SK-N-SH (cell line): Measurements from ENCODE around the gene TMEM132D. TPM values are rescaled to one million over a fixed set of nuclear protein-coding genes. Genes with fewer than 3 reads are reported as not detected.

Source experiments
- CTCF ChIA-PET: fragments of 300-600, 350-600 bp; formaldehyde crosslinking; extraction: SDS; loops from one replicate; lab custom pipeline; 2021; lab: Yijun Ruan, JAX
- POLR2A ChIA-PET: fragments of 350-600 bp; sonication (Branson Sonifier 250); formaldehyde crosslinking; extraction: SDS; loops from one replicate; lab custom pipeline; 2020; ENCODE audit warnings: antibody characterized with exemption, inconsistent platforms; lab: Yijun Ruan, JAX
- DNase-seq: peaks from one replicate; pipeline ENCODE4 v3.0.0; 2012
- H2AFZ ChIP-seq: fragments of 200-600 bp; sonication (generic); 2 replicates; pipeline ENCODE4 v1.8.1; 2016; ENCODE audit warnings: antibody characterized with exemption, mild to moderate bottlenecking, low read depth
- H3F3A ChIP-seq: fragments of 200-600 bp; sonication (generic); replicated peaks from 2 replicates; pipeline ENCODE3; 2016; ENCODE audit warnings: antibody characterized with exemption, mild to moderate bottlenecking; ENCODE audit not compliant: insufficient read depth
- H3K27ac ChIP-seq, 2 experiments: fragments of 200-500 bp in 1 of 2; fragments of 200-600 bp in 1 of 2; sonication (Bioruptor generic) in 1 of 2; sonication (generic), shearing (Covaris generic) in 1 of 2; 2 replicates each; pipeline versions ENCODE4 v1.5.1 to v1.6.1; 2014 to 2016; ENCODE audit warnings: low read depth in 2 of 2, inconsistent platforms in 1 of 2, low read length in 1 of 2, mild to moderate bottlenecking in 1 of 2, mixed read lengths in 1 of 2
- H3K27me3 ChIP-seq: fragments of 200-600 bp; sonication (generic), shearing (Covaris generic); 2 replicates; pipeline ENCODE4 v1.6.1; 2016; ENCODE audit warnings: mixed run types; ENCODE audit not compliant: insufficient read depth
- H3K36me3 ChIP-seq, 2 experiments: fragments of 200-500 bp in 1 of 2; fragments of 200-600 bp in 1 of 2; sonication (Bioruptor generic) in 1 of 2; sonication (generic) in 1 of 2; replicated peaks in 1 of 2; 2 replicates each; pipeline versions ENCODE3 to v1.5.1; 2014 to 2016; ENCODE audit warnings: low read length in 1 of 2, mild to moderate bottlenecking in 1 of 2; ENCODE audit not compliant: insufficient read depth in 2 of 2, control insufficient read depth in 1 of 2
- H3K4me1 ChIP-seq, 2 experiments: fragments of 200-500 bp in 1 of 2; fragments of 200-600 bp in 1 of 2; sonication (Bioruptor generic) in 1 of 2; sonication (generic), shearing (Covaris generic) in 1 of 2; 2 replicates each; pipeline versions ENCODE4 v1.5.1 to v1.6.1; 2014 to 2016; ENCODE audit warnings: low read depth in 1 of 2, low read length in 1 of 2, mixed run types in 1 of 2; ENCODE audit not compliant: insufficient read depth in 2 of 2, control insufficient read depth in 1 of 2
- H3K4me2 ChIP-seq: fragments of 200-600 bp; sonication (generic), shearing (Covaris generic); 2 replicates; pipeline ENCODE4 v1.6.1; 2017; ENCODE audit warnings: mixed run types
- H3K4me3 ChIP-seq, 2 experiments: fragments of 200-500 bp in 1 of 2; fragments of 200-600 bp in 1 of 2; sonication (Bioruptor generic) in 1 of 2; sonication (generic), shearing (Covaris generic) in 1 of 2; 2 replicates each; pipeline versions ENCODE4 v1.5.1 to v1.8.1; 2014 to 2016; ENCODE audit warnings: low read depth in 2 of 2, inconsistent platforms in 1 of 2, low read length in 1 of 2, mild to moderate bottlenecking in 1 of 2, mixed read lengths in 1 of 2, moderate library complexity in 1 of 2
- H3K79me2 ChIP-seq: fragments of 200-600 bp; sonication (generic); 2 replicates; pipeline ENCODE4 v1.8.1; 2017; ENCODE audit warnings: mild to moderate bottlenecking; ENCODE audit not compliant: insufficient read depth
- H3K9ac ChIP-seq: fragments of 200-600 bp; sonication (generic); 2 replicates; pipeline ENCODE4 v1.6.1; 2017; ENCODE audit warnings: mixed run types
- H3K9me2 ChIP-seq: fragments of 200-600 bp; sonication (generic); 2 replicates; pipeline ENCODE4 v1.6.1; 2017; ENCODE audit warnings: mixed run types
- H3K9me3 ChIP-seq: fragments of 200-600 bp; sonication (generic); 2 replicates; pipeline ENCODE4 v1.6.1; 2017; ENCODE audit warnings: mixed run types, mild to moderate bottlenecking, moderate library complexity
- H4K20me1 ChIP-seq: fragments of 200-600 bp; sonication (generic); 2 replicates; pipeline ENCODE4 v1.6.1; 2017; ENCODE audit warnings: mild to moderate bottlenecking, mixed run types; ENCODE audit not compliant: insufficient read depth
- CTCF ChIP-seq: fragments of 200-600 bp; sonication (generic); IDR thresholded peaks from 2 replicates; pipeline ENCODE4 v1.6.1; 2017; ENCODE audit warnings: antibody characterized with exemption, mild to moderate bottlenecking, moderate library complexity
- ELF1 ChIP-seq: IDR thresholded peaks from 2 replicates; pipeline ENCODE4 v1.4.0; 2012
- EP300 ChIP-seq, 2 experiments: IDR thresholded peaks; 2 replicates each; pipeline versions ENCODE4 v1.4.0 to v1.6.1; 2012; ENCODE audit warnings: borderline replicate concordance in 1 of 2, low read depth in 1 of 2, low read length in 1 of 2
- GABPA ChIP-seq: IDR thresholded peaks from 2 replicates; pipeline ENCODE4 v1.4.0; 2012; ENCODE audit warnings: low read depth, mild to moderate bottlenecking
- NFIC ChIP-seq: IDR thresholded peaks from 2 replicates; pipeline ENCODE4 v1.4.0; 2012; ENCODE audit warnings: borderline replicate concordance
- PBX3 ChIP-seq: IDR thresholded peaks from 2 replicates; pipeline ENCODE4; 2012
- RAD21 ChIP-seq: IDR thresholded peaks from 2 replicates; pipeline ENCODE4 v1.6.1; 2012; ENCODE audit warnings: mild to moderate bottlenecking, low read length
- RCOR1 ChIP-seq: fragments of 150-350 bp; IDR thresholded peaks from 2 replicates; pipeline ENCODE4 v1.6.1; 2017; ENCODE audit warnings: antibody characterized with exemption, low read length
- TCF12 ChIP-seq: IDR thresholded peaks from 2 replicates; pipeline ENCODE4 v1.4.0; 2012
- USF1 ChIP-seq: IDR thresholded peaks from 2 replicates; pipeline ENCODE4 v1.4.0; 2012; ENCODE audit warnings: low read depth, borderline replicate concordance
- USF2 ChIP-seq: fragments of 150-350 bp; IDR thresholded peaks from 2 replicates; pipeline ENCODE4 v1.6.1; 2017; ENCODE audit warnings: antibody characterized with exemption, low read length, low read depth, borderline replicate concordance
- WGBS: methylation state at CpG from one replicate; pipeline ENCODE4 v1.1.6; 2017; ENCODE audit warnings: low lambda C conversion rate; 5-methylcytosine and 5-hydroxymethylcytosine counted together
- polyA plus RNA-seq, 3 experiments: library from polyadenylated mRNA; depleted of rRNA; stranded (reverse); fragments of >200 nt; gene quantifications; 2 replicates each; pipeline ENCODE4 v1.2.3, GENCODE V29; 2012

TMEM132D gene
- polyA plus RNA-seq, 1 of the 3 experiments (the other 2 are of a cell fraction) = not detected

GRCh38 chr12:129938089-129938488, 34.3 kb upstream of the TMEM132D start:
- TF ChIP-seq ELF1 = no peak
- TF ChIP-seq TCF12 = no peak
- TF ChIP-seq RAD21 = no peak
- no peak for TF ChIP-seq CTCF
- no peak for TF ChIP-seq PBX3
- TF ChIP-seq GABPA = no peak
- TF ChIP-seq RCOR1 = no peak
- no peak for TF ChIP-seq USF2
- TF ChIP-seq NFIC = no peak
- CTCF ChIA-PET = interaction anchor here (1.0 to 1.6 kb wide), 2 partner anchors 12 to 27 kb away, joined by 3 to 4 read pairs; no protein-coding TSS in a partner anchor

GRCh38 chr12:129937426-129937825, 33.6 kb upstream of the TMEM132D start:
- no peaks in the 10 kb centered on the region for H3F3A ChIP-seq
- H2AFZ ChIP-seq = no peak overlapping the region
- H3K36me3 ChIP-seq = no peaks in the 10 kb centered on the region
- no peak overlapping the region for H3K4me2 ChIP-seq
- no peak overlapping the region for H3K4me3 ChIP-seq
- no peaks in the 10 kb centered on the region for H3K4me1 ChIP-seq
- H3K79me2 ChIP-seq = no peaks in the 10 kb centered on the region
- DNase-seq = no peak
- no peaks in the 10 kb centered on the region for H3K9me2 ChIP-seq
- 32% methylated on average over 5 of the region's 5 CpGs for WGBS
- no peak overlapping the region for H3K9ac ChIP-seq
- POLR2A ChIA-PET = no interaction called here
- H3K9me3 ChIP-seq = no peaks in the 10 kb centered on the region
- TF ChIP-seq USF1 (no peak), EP300 (IDR thresholded peaks at IDR 0.05; ENCODE audit: borderline replicate concordance in 1 of 2, low read depth in 1 of 2, low read length in 1 of 2) (no peak), USF2 (no peak)
- H3K27me3 ChIP-seq = no peaks in the 10 kb centered on the region
- H3K27ac ChIP-seq = no peak overlapping the region
- CTCF ChIA-PET = interaction anchor here (1.0 to 1.6 kb wide), 2 partner anchors 13 to 26 kb away, joined by 3 to 4 read pairs; no protein-coding TSS in a partner anchor
- no peaks in the 10 kb centered on the region for H4K20me1 ChIP-seq

More at GRCh38 chr12:129938089-129938488, 34.3 kb upstream of the TMEM132D start:
- no peaks in the 10 kb centered on the region for H3K4me1 ChIP-seq
- no peak overlapping the region for H3K4me3 ChIP-seq
- no peaks in the 10 kb centered on the region for H3K9me3 ChIP-seq
- WGBS = 2% methylated on average over 4 of the region's 7 CpGs
- H3K27me3 ChIP-seq = no peaks in the 10 kb centered on the region
- POLR2A ChIA-PET = no interaction called here
- H3K27ac ChIP-seq = no peak overlapping the region
- no peak overlapping the region for H3K9ac ChIP-seq
- no peaks in the 10 kb centered on the region for H4K20me1 ChIP-seq
- no peaks in the 10 kb centered on the region for H3K79me2 ChIP-seq
- H3F3A ChIP-seq = no peaks in the 10 kb centered on the region
- no peaks in the 10 kb centered on the region for H3K36me3 ChIP-seq
- H3K4me2 ChIP-seq = no peak overlapping the region
- no peaks in the 10 kb centered on the region for H3K9me2 ChIP-seq
- no peak overlapping the region for H2AFZ ChIP-seq
- DNase-seq = no peak
